Neuronal stem cell (in vitro differentiated cells): Measurements from ENCODE around the gene LYRM1.

Experiments used
- DNase-seq: peaks from one replicate; pipeline ENCODE4 v3.0.0-alpha.2; 2013; ENCODE audit warnings: low spot score
- H2AFZ ChIP-seq: one replicate; pipeline ENCODE4 v1.6.1; 2013; ENCODE audit warnings: mild to moderate bottlenecking, low read length, inconsistent platforms
- H2AK5ac ChIP-seq: 2 replicates; pipeline ENCODE4 v1.6.1; 2013; ENCODE audit warnings: low read depth, mild to moderate bottlenecking, inconsistent platforms, low read length, moderate library complexity, mixed read lengths
- H2BK120ac ChIP-seq: 2 replicates; pipeline ENCODE4 v1.6.1; 2013; ENCODE audit warnings: low read depth, mild to moderate bottlenecking, inconsistent platforms, low read length, moderate library complexity, mixed read lengths
- H2BK12ac ChIP-seq: one replicate; pipeline ENCODE4 v1.6.1; 2013; ENCODE audit warnings: low read length, inconsistent platforms
- H2BK15ac ChIP-seq: 2 replicates; pipeline ENCODE4 v1.6.1; 2013; ENCODE audit warnings: mild to moderate bottlenecking, low read length, inconsistent platforms, mixed read lengths
- H2BK5ac ChIP-seq: one replicate; pipeline ENCODE4 v1.6.1; 2013; ENCODE audit warnings: inconsistent platforms, mild to moderate bottlenecking, low read length, moderate library complexity
- H3K14ac ChIP-seq: one replicate; pipeline ENCODE4 v1.6.1; 2013; ENCODE audit warnings: low read length, inconsistent platforms
- H3K18ac ChIP-seq: 2 replicates; pipeline ENCODE4 v1.6.1; 2013; ENCODE audit warnings: low read length, inconsistent platforms
- H3K23ac ChIP-seq: 2 replicates; pipeline ENCODE4 v1.6.1; 2013; ENCODE audit warnings: low read depth, mild to moderate bottlenecking, mixed read lengths, low read length, inconsistent platforms; ENCODE audit not compliant: poor library complexity
- H3K27ac ChIP-seq: replicated peaks from 3 replicates; pipeline ENCODE4 v1.5.1; 2013; ENCODE audit warnings: low read length, inconsistent platforms
- H3K27me3 ChIP-seq, 3 experiments: 2 replicates each; pipeline ENCODE4 v1.6.1; 2013; ENCODE audit warnings: low read length in 3 of 3, mild to moderate bottlenecking in 2 of 3, inconsistent platforms in 1 of 3, low read depth in 1 of 3, mixed read lengths in 1 of 3, moderate library complexity in 1 of 3; ENCODE audit not compliant: control insufficient read depth in 3 of 3, insufficient read depth in 3 of 3
- H3K36me3 ChIP-seq, 2 donors: replicated peaks in 1 of 2; 2 replicates each; pipeline ENCODE4 v1.6.1; 2013; ENCODE audit warnings: low read length in 2 of 2; ENCODE audit not compliant: control insufficient read depth in 2 of 2, insufficient read depth in 2 of 2
- H3K4ac ChIP-seq: 2 replicates; pipeline ENCODE4 v1.6.1; 2013; ENCODE audit warnings: inconsistent platforms, mild to moderate bottlenecking, low read length, moderate library complexity
- H3K4me1 ChIP-seq, 2 donors: 1 replicate in 1 of 2; 2 replicates in 1 of 2; pipeline ENCODE4 v1.6.1; 2013; ENCODE audit warnings: low read length in 2 of 2, low read depth in 1 of 2; ENCODE audit not compliant: control insufficient read depth in 2 of 2, insufficient read depth in 1 of 2
- H3K4me2 ChIP-seq: one replicate; pipeline ENCODE4 v1.6.1; 2013; ENCODE audit warnings: mild to moderate bottlenecking, low read length, inconsistent platforms; ENCODE audit not compliant: insufficient read depth, poor library complexity, severe bottlenecking
- H3K4me3 ChIP-seq, 2 donors: 2 replicates each; pipeline ENCODE4 v1.5.1; 2013; ENCODE audit warnings: low read length in 2 of 2, mild to moderate bottlenecking in 2 of 2, inconsistent platforms in 1 of 2, moderate library complexity in 1 of 2
- H3K79me1 ChIP-seq: one replicate; pipeline ENCODE4 v1.6.1; 2013; ENCODE audit warnings: low read depth, mild to moderate bottlenecking, inconsistent platforms, low read length, moderate library complexity
- H3K9ac ChIP-seq: one replicate; pipeline ENCODE4 v1.6.1; 2013; ENCODE audit warnings: mild to moderate bottlenecking, low read depth, low read length, inconsistent platforms; ENCODE audit not compliant: poor library complexity
- H3K9me3 ChIP-seq, 2 donors: replicated peaks in 1 of 2; 2 replicates each; pipeline versions ENCODE3 to v1.6.1; 2013; ENCODE audit warnings: low read length in 2 of 2, mild to moderate bottlenecking in 2 of 2, inconsistent platforms in 1 of 2, low read depth in 1 of 2, mixed read lengths in 1 of 2, moderate library complexity in 1 of 2; ENCODE audit not compliant: control insufficient read depth in 2 of 2, insufficient read depth in 1 of 2
- H4K8ac ChIP-seq: one replicate; pipeline ENCODE4 v1.6.1; 2013; ENCODE audit warnings: low read depth, mild to moderate bottlenecking, inconsistent platforms, low read length, moderate library complexity
- H4K91ac ChIP-seq: one replicate; pipeline ENCODE4 v1.6.1; 2013; ENCODE audit warnings: low read length, low read depth, mild to moderate bottlenecking, inconsistent platforms; ENCODE audit not compliant: poor library complexity
- WGBS, 2 donors: extraction: QIAGEN DNeasy Blood & Tissue Kit; methylation state at CpG; one replicate each; pipeline ENCODE4 v1.1.7; 2013; ENCODE audit warnings: missing lambda C conversion rate in 2 of 2, mixed read lengths in 1 of 2; ENCODE audit not compliant: insufficient read length in 2 of 2, insufficient replicate concordance in 1 of 2; ENCODE audit errors: extremely low coverage in 2 of 2; 5-methylcytosine and 5-hydroxymethylcytosine counted together

Gene LYRM1

GRCh38 chr16:20883554-20884239 lies 16.9 kb upstream of the LYRM1 start:
- H2AK5ac ChIP-seq, result no peak overlapping the region
- H2BK15ac ChIP-seq, result no peak overlapping the region
- no peaks in the 10 kb centered on the region for H3K27me3 ChIP-seq
- no peak overlapping the region for H4K91ac ChIP-seq
- H2BK120ac ChIP-seq, result no peak overlapping the region
- no peak overlapping the region for H3K9ac ChIP-seq
- peaks cover 3% of the 10 kb centered on the region for H3K79me1 ChIP-seq
- H3K4me1 ChIP-seq, result peaks cover 2 to 5% of the 10 kb centered on the region in 2 donors
- H3K4me2 ChIP-seq, result no peak overlapping the region
- WGBS, 2 donors, result no CpG with 5 or more reads among the region's 5 CpGs
- H4K8ac ChIP-seq, result no peak overlapping the region
- no peak overlapping the region for H3K14ac ChIP-seq
- no peak overlapping the region for H2BK5ac ChIP-seq
- H3K4ac ChIP-seq, result no peak overlapping the region
- H3K4me3 ChIP-seq, result no peak overlapping the region
- H2AFZ ChIP-seq, result no peak overlapping the region
- peaks cover 0 to 2% of the 10 kb centered on the region in 2 donors for H3K36me3 ChIP-seq
- no peak overlapping the region for H3K27ac ChIP-seq
- H3K23ac ChIP-seq, result no peak overlapping the region
- no peak overlapping the region for H2BK12ac ChIP-seq
- no peaks in the 10 kb centered on the region for H3K9me3 ChIP-seq
- no peak overlapping the region for H3K18ac ChIP-seq
- DNase-seq, result no peak

GRCh38 chr16:20884240-20884556 lies 16.4 kb upstream of the LYRM1 start:
- H2AK5ac ChIP-seq, result no peak overlapping the region
- H3K36me3 ChIP-seq, result peaks cover 0 to 2% of the 10 kb centered on the region in 2 donors
- H3K4me1 ChIP-seq, result peaks cover 0 to 3% of the 10 kb centered on the region in 2 donors
- H4K91ac ChIP-seq, result no peak overlapping the region
- no peak overlapping the region for H2BK15ac ChIP-seq
- H3K27ac ChIP-seq, result no peak overlapping the region
- H2BK120ac ChIP-seq, result no peak overlapping the region
- H3K4me3 ChIP-seq, result no peak overlapping the region
- no peaks in the 10 kb centered on the region for H3K27me3 ChIP-seq
- H2AFZ ChIP-seq, result no peak overlapping the region
- H3K4ac ChIP-seq, result no peak overlapping the region
- no peaks in the 10 kb centered on the region for H3K9me3 ChIP-seq
- no peak overlapping the region for H3K4me2 ChIP-seq
- no peak for DNase-seq
- no peak overlapping the region for H3K18ac ChIP-seq
- H3K9ac ChIP-seq, result no peak overlapping the region
- no peak overlapping the region for H2BK5ac ChIP-seq
- no peak overlapping the region for H4K8ac ChIP-seq
- no CpG with 5 or more reads among the region's 1 CpG for WGBS, 2 donors
- peaks cover 3% of the 10 kb centered on the region for H3K79me1 ChIP-seq
- no peak overlapping the region for H3K23ac ChIP-seq
- no peak overlapping the region for H2BK12ac ChIP-seq
- no peak overlapping the region for H3K14ac ChIP-seq

- no peak overlapping the region for H3K14ac ChIP-seq
- no peak overlapping the region for H4K8ac ChIP-seq
- H3K27ac ChIP-seq, result no peak overlapping the region
- no peak overlapping the region for H2BK12ac ChIP-seq
- H3K23ac ChIP-seq, result no peak overlapping the region
- H4K91ac ChIP-seq, result no peak overlapping the region
- H2AFZ ChIP-seq, result no peak overlapping the region
- H2BK15ac ChIP-seq, result no peak overlapping the region
- H3K9ac ChIP-seq, result no peak overlapping the region
- no peaks in the 10 kb centered on the region for H3K27me3 ChIP-seq
- H2BK120ac ChIP-seq, result no peak overlapping the region
- H3K4me3 ChIP-seq, result no peak overlapping the region
- H3K36me3 ChIP-seq, result peaks cover 0 to 2% of the 10 kb centered on the region in 2 donors
- H3K4me2 ChIP-seq, result no peak overlapping the region
- H3K4ac ChIP-seq, result no peak overlapping the region
- no peak for DNase-seq
- H3K9me3 ChIP-seq, result no peaks in the 10 kb centered on the region
- WGBS, 2 donors, result no CpG with 5 or more reads among the region's 1 CpG
- no peak overlapping the region for H3K18ac ChIP-seq
- peaks cover 0 to 3% of the 10 kb centered on the region in 2 donors for H3K4me1 ChIP-seq
- H2AK5ac ChIP-seq, result no peak overlapping the region
- H2BK5ac ChIP-seq, result no peak overlapping the region
- H3K79me1 ChIP-seq, result peaks cover 3% of the 10 kb centered on the region
Measured at GRCh38 chr16:20886320-20886719, 14.3 kb upstream of the LYRM1 start.

- no CpG with 5 or more reads among the region's 1 CpG for WGBS, 2 donors
- no peak overlapping the region for H2BK5ac ChIP-seq
- H2BK120ac ChIP-seq, result no peak overlapping the region
- H3K27me3 ChIP-seq, result no peaks in the 10 kb centered on the region
- no peak overlapping the region for H3K4me3 ChIP-seq
- no peak overlapping the region for H3K23ac ChIP-seq
- no peak overlapping the region for H4K91ac ChIP-seq
- no peak overlapping the region for H3K4ac ChIP-seq
- H3K79me1 ChIP-seq, result peaks cover 3% of the 10 kb centered on the region
- peaks cover 2% of the 10 kb centered on the region in 2 donors for H3K36me3 ChIP-seq
- H3K14ac ChIP-seq, result no peak overlapping the region
- no peak overlapping the region for H3K18ac ChIP-seq
- H3K4me2 ChIP-seq, result no peak overlapping the region
- no peak overlapping the region for H2BK15ac ChIP-seq
- no peak overlapping the region for H3K9ac ChIP-seq
- no peak overlapping the region for H4K8ac ChIP-seq
- H3K27ac ChIP-seq, result no peak overlapping the region
- H2AK5ac ChIP-seq, result no peak overlapping the region
- no peak overlapping the region for H2BK12ac ChIP-seq
- no peak overlapping the region for H2AFZ ChIP-seq
- DNase-seq, result no peak
- H3K4me1 ChIP-seq, result peaks cover 0 to 3% of the 10 kb centered on the region in 2 donors
- H3K9me3 ChIP-seq, result no peaks in the 10 kb centered on the region
Measured at GRCh38 chr16:20887207-20887606, 13.4 kb upstream of the LYRM1 start.
